HG02981 (cell line): Measurements from ENCODE around the gene DRP2.
"Not testable (repeated sequence)": the region's sequence is repeated elsewhere in the genome, so short reads cannot be mapped to it uniquely, and the experiment has no call there.

Experiments used
- ATAC-seq: cut with Tn5 transposase; IDR thresholded peaks from one replicate; pipeline ENCODE4 v1.9.1; 2021; ENCODE audit warnings: mild to moderate bottlenecking, moderate library complexity; ENCODE audit not compliant: unreplicated experiment

Gene DRP2

GRCh38 chrX:101237041-101237440, 17.5 kb downstream of the DRP2 start:
- ATAC-seq: no peak

GRCh38 chrX:101241531-101241930, 21.9 kb downstream of the DRP2 start:
- no peak for ATAC-seq

- no peak for ATAC-seq
Measured at GRCh38 chrX:101252634-101253033, 33.0 kb downstream of the DRP2 start.

- no peak for ATAC-seq
Measured at GRCh38 chrX:101257448-101258258, 38.1 kb downstream of the DRP2 start.

- no peak for ATAC-seq
Measured at GRCh38 chrX:101258259-101258581, 38.6 kb downstream of the DRP2 start.

- no peak for ATAC-seq
Measured at GRCh38 chrX:101260435-101260834, 40.8 kb downstream of the DRP2 start.

GRCh38 chrX:101262590-101262989, 43.0 kb downstream of the DRP2 start:
- no peak for ATAC-seq

GRCh38 chrX:101263766-101264165, 44.2 kb downstream of the DRP2 start:
- no peak for ATAC-seq

- no peak for ATAC-seq
Measured at GRCh38 chrX:101265869-101266428, 46.4 kb downstream of the DRP2 start.

- no peak for ATAC-seq
Measured at GRCh38 chrX:101274198-101274597, 54.6 kb downstream of the DRP2 start.

- ATAC-seq: no peak
Measured at GRCh38 chrX:101276238-101276637, 56.7 kb downstream of the DRP2 start.

GRCh38 chrX:101287402-101287801, 67.8 kb downstream of the DRP2 start:
- ATAC-seq: no peak

GRCh38 chrX:101290957-101291603, 71.5 kb downstream of the DRP2 start, which contains the start of gene TAF7L:
Gene TAF7L, minus strand, starts transcription at chrX:101291334. Its CDS starts 3,791 bp downstream, at chrX:101287543.
- ATAC-seq: no peak

GRCh38 chrX:101295603-101296002, 76.0 kb downstream of the DRP2 start:
- ATAC-seq: not testable (repeated sequence)

GRCh38 chrX:101303790-101304189, 84.2 kb downstream of the DRP2 start:
- ATAC-seq: no peak
